ENCODE measurements around the gene TAF7L.

The TAF7L gene

GRCh38 chrX:101223226-101223625 is 67.9 kb downstream of the TAF7L start:
- in situ Hi-C loops (cut with MboI; ENCODE audit: low sequenced_read_pairs) = no loop called here

- in situ Hi-C loops (cut with MboI; ENCODE audit: low sequenced_read_pairs) = no loop called here
Observed at GRCh38 chrX:101220662-101221260, 70.4 kb downstream of the TAF7L start.

DNA sequence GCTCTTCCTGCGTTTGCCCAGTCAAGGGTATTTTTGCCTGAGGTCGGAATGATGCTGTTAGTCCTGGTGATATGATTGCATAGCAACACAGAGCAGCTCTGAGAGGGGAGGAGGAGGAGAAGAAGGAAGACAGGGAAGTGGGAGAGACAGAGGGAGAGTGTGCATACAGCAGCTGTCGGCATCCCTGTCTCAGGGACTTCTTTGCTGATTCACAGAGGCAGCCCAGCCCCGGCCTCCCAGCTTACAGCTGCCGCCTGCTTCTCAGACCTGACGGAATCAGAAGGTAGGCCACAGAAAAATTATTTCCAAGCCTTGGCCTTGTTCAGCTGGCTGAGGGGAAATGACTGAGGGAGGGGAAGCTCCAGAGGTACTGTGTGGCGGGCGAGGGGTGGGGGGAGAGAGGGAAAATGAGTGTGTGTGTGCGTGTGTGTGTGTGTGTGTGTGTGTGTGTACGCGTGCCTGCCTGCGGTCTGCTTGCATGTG is 71.2 kb downstream of the TAF7L start:
- in situ Hi-C loops (cut with MboI; ENCODE audit: low sequenced_read_pairs) = no loop called here

GRCh38 chrX:101219116-101219863 is 71.8 kb downstream of the TAF7L start, which contains the start of gene DRP2:
TSS of gene DRP2 (plus strand) at chrX:101219786. CDS start at chrX:101231648, 11,862 bp downstream.
- in situ Hi-C loops (cut with MboI; ENCODE audit: low sequenced_read_pairs) = no loop called here

All from HL-60/S4 treated with retinoic acid at 250 ng/mL for 4 days and 3 days (cell line).